Vagina (tissue), 2 donors: Measurements from ENCODE around the gene CLPTM1. TPM values are rescaled to one million over a fixed set of nuclear protein-coding genes. Genes with fewer than 3 reads are reported as not detected.
"Not testable (repeated sequence)": the region's sequence is repeated elsewhere in the genome, so short reads cannot be mapped to it uniquely, and the experiment has no call there.

Experiments used
- DNase-seq, 2 donors: peaks; one replicate each; pipeline ENCODE4 v3.0.0-alpha.2; 2017; ENCODE audit errors: extremely low spot score in 2 of 2
- H3K27ac ChIP-seq: fragments of 200-600 bp; sonication (generic); one replicate; pipeline ENCODE4 v1.5.1; 2019
- H3K27me3 ChIP-seq: fragments of 200-600 bp; sonication (generic); one replicate; pipeline ENCODE4 v1.5.1; 2019
- H3K36me3 ChIP-seq, 2 donors: fragments of 200-600 bp; sonication (generic); one replicate each; pipeline ENCODE4 v1.5.1; 2017 to 2019
- H3K4me1 ChIP-seq: fragments of 200-600 bp; sonication (generic); one replicate; pipeline ENCODE4 v1.5.1; 2019
- H3K4me3 ChIP-seq, 2 donors: fragments of 200-600 bp; sonication (generic); 1 replicate in 1 of 2; 2 replicates in 1 of 2; pipeline ENCODE4 v1.5.1; 2016 to 2019
- H3K9me3 ChIP-seq: fragments of 200-600 bp; sonication (generic); one replicate; pipeline ENCODE4 v1.5.1; 2019
- CTCF ChIP-seq, 3 experiments: fragments of 450-650 bp in 2 of 3; fragments of 200-600 bp in 1 of 3; sonication (generic) in 1 of 3; IDR thresholded peaks; one replicate each; pipeline ENCODE4 v1.5.1; 2017 to 2019; ENCODE audit warnings: antibody characterized with exemption in 3 of 3, mild to moderate bottlenecking in 2 of 3, moderate library complexity in 2 of 3
- POLR2A ChIP-seq, 2 donors: fragments of 450-650 bp; IDR thresholded peaks; one replicate each; pipeline ENCODE4 v1.6.1; 2017; ENCODE audit warnings: antibody characterized with exemption in 2 of 2, mild to moderate bottlenecking in 2 of 2, moderate library complexity in 2 of 2
- POLR2AphosphoS5 ChIP-seq, 2 donors: sonication (generic); formaldehyde crosslinking; IDR thresholded peaks; one replicate each; pipeline ENCODE4 v1.9.0; 2017; ENCODE audit warnings: antibody characterized with exemption in 2 of 2, mild to moderate bottlenecking in 2 of 2, low read depth in 1 of 2; ENCODE audit not compliant: insufficient read depth in 1 of 2
- intact Hi-C: fragments of 100-400 bp; cut with DNase I; formaldehyde crosslinking; loops from one replicate; pipeline ENCODE4 v1.15.1; 2023
- total RNA-seq: library from RNA; depleted of rRNA; stranded (reverse); fragments of >200 nt; gene quantifications from one replicate; pipeline ENCODE4 v1.2.3, GENCODE V29; 2016

CLPTM1 gene
- total RNA-seq, 1 donor from 2014 or later: 130 TPM

GRCh38 chr19:44960906-44961728, 5.9 kb downstream of the CLPTM1 start:
- intact Hi-C loops: no loop called here
- no peaks in the 10 kb centered on the region for H3K9me3 ChIP-seq
- peaks cover 47% of the 10 kb centered on the region for H3K4me1 ChIP-seq
- TF ChIP-seq CTCF (IDR thresholded peaks at IDR 0.05): no peak
- TF ChIP-seq POLR2AphosphoS5 (IDR thresholded peaks at IDR 0.05; ENCODE audit: insufficient read depth in 1 of 2, low read depth in 1 of 2): no peak
- TF ChIP-seq POLR2A (IDR thresholded peaks at IDR 0.05): no peak
- H3K4me3 ChIP-seq: no peak overlapping the region
- no peak for DNase-seq
- H3K27me3 ChIP-seq: no peaks in the 10 kb centered on the region
- H3K36me3 ChIP-seq: peaks cover 0 to 4% of the 10 kb centered on the region in 2 donors
- H3K27ac ChIP-seq: no peak overlapping the region

GRCh38 chr19:44961821-44962220, 6.6 kb downstream of the CLPTM1 start:
- H3K9me3 ChIP-seq: no peaks in the 10 kb centered on the region
- peaks cover 40% of the 10 kb centered on the region for H3K4me1 ChIP-seq
- DNase-seq: no peak
- no peaks in the 10 kb centered on the region for H3K27me3 ChIP-seq
- intact Hi-C loops: no loop called here
- H3K36me3 ChIP-seq: peaks cover 0 to 4% of the 10 kb centered on the region in 2 donors
- no peak overlapping the region for H3K4me3 ChIP-seq
- no peak for TF ChIP-seq POLR2AphosphoS5 (IDR thresholded peaks at IDR 0.05; ENCODE audit: insufficient read depth in 1 of 2, low read depth in 1 of 2)
- no peak for TF ChIP-seq CTCF (IDR thresholded peaks at IDR 0.05)
- no peak for TF ChIP-seq POLR2A (IDR thresholded peaks at IDR 0.05)
- no peak overlapping the region for H3K27ac ChIP-seq

- TF ChIP-seq CTCF (IDR thresholded peaks at IDR 0.05) (no peak), POLR2A (IDR thresholded peaks at IDR 0.05) (no peak), POLR2AphosphoS5 (IDR thresholded peaks at IDR 0.05; ENCODE audit: insufficient read depth in 1 of 2, low read depth in 1 of 2) (no peak)
- Histone ChIP-seq H3K4me3 (no peak overlapping the region), H3K27me3 (no peaks in the 10 kb centered on the region), H3K36me3 (peaks cover 0 to 21% of the 10 kb centered on the region in 2 donors), H3K9me3 (no peaks in the 10 kb centered on the region), H3K4me1 (no peaks in the 10 kb centered on the region), H3K27ac (no peak overlapping the region)
- intact Hi-C loops: no loop called here
- DNase-seq: no peak
Observed at GRCh38 chr19:44968118-44968517, 12.9 kb downstream of the CLPTM1 start.

- peaks cover 0 to 21% of the 10 kb centered on the region in 2 donors for H3K36me3 ChIP-seq
- intact Hi-C loops: no loop called here
- TF ChIP-seq POLR2AphosphoS5 (IDR thresholded peaks at IDR 0.05; ENCODE audit: insufficient read depth in 1 of 2, low read depth in 1 of 2) (no peak), POLR2A (IDR thresholded peaks at IDR 0.05) (no peak), CTCF (IDR thresholded peaks at IDR 0.05) (no peak)
Observed at GRCh38 chr19:44968670-44969069, 13.5 kb downstream of the CLPTM1 start.

GRCh38 chr19:44969437-44969836, 14.3 kb downstream of the CLPTM1 start:
- no peak overlapping the region for H3K4me3 ChIP-seq
- DNase-seq: no peak
- no peaks in the 10 kb centered on the region for H3K4me1 ChIP-seq
- no peak for TF ChIP-seq POLR2AphosphoS5 (IDR thresholded peaks at IDR 0.05; ENCODE audit: insufficient read depth in 1 of 2, low read depth in 1 of 2)
- no peak for TF ChIP-seq CTCF (IDR thresholded peaks at IDR 0.05)
- no peak for TF ChIP-seq POLR2A (IDR thresholded peaks at IDR 0.05)
- H3K9me3 ChIP-seq: no peaks in the 10 kb centered on the region
- intact Hi-C loops: no loop called here
- peaks cover 0 to 28% of the 10 kb centered on the region in 2 donors for H3K36me3 ChIP-seq
- no peaks in the 10 kb centered on the region for H3K27me3 ChIP-seq
- no peak overlapping the region for H3K27ac ChIP-seq

More at GRCh38 chr19:44968670-44969069, 13.5 kb downstream of the CLPTM1 start:
- no peak overlapping the region for H3K27ac ChIP-seq
- H3K9me3 ChIP-seq: no peaks in the 10 kb centered on the region
- no peaks in the 10 kb centered on the region for H3K4me1 ChIP-seq
- no peak for DNase-seq
- H3K27me3 ChIP-seq: no peaks in the 10 kb centered on the region
- H3K4me3 ChIP-seq: no peak overlapping the region

- H3K9me3 ChIP-seq, DNase-seq, H3K4me1 ChIP-seq, H3K27me3 ChIP-seq, intact Hi-C loops, H3K4me3 ChIP-seq, H3K27ac ChIP-seq: not testable (repeated sequence)
- H3K36me3 ChIP-seq: peaks cover 0 to 44% of the 10 kb centered on the region in 2 donors
Observed at GRCh38 chr19:44971451-44971850, 16.3 kb downstream of the CLPTM1 start.
